Measurements from ENCODE around the gene KRT81.

The KRT81 gene

DNA sequence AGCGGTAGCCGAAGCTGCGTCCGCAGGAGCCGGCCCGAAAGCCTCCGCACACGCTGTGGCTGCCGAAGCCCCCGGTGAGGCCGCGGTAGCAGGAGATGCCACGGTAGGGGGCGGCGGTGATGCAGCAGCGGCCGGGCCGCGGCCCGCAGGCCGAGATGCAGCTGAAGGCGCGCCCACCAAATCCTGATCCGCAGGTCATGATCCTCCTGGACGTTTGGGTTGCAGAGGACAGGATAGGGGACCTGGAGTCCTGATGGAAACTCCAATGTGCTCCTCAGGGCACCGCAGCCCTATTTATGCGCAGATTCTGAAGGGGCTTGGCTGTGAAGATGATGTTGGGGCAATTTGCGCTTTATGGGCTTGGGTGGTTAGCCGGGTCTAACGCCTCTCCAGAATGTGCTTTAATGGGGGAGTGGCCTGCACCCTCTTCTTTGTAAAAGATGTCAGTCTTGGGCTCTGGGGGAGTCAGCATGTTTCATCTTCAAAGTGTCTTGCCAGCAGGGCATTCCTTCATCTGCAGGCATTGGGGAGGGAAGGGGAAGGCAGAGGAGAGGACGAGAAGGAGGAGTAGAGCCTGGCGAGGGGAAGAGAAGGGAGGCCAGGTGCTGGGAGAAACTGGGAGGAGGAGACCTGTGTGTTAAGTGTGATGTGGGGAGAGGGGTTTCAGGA is at the start of gene KRT81:
Gene KRT81, minus strand, starts transcription at position 268 of the 669 bp plus-strand sequence. Its CDS starts 69 bp downstream, at position 199.
- no peak for DNase-seq (ENCODE audit: low spot score)

GRCh38 chr12:52338241-52338960 is 47.1 kb upstream of the KRT81 start:
- no peak for DNase-seq (ENCODE audit: low spot score)

DNA sequence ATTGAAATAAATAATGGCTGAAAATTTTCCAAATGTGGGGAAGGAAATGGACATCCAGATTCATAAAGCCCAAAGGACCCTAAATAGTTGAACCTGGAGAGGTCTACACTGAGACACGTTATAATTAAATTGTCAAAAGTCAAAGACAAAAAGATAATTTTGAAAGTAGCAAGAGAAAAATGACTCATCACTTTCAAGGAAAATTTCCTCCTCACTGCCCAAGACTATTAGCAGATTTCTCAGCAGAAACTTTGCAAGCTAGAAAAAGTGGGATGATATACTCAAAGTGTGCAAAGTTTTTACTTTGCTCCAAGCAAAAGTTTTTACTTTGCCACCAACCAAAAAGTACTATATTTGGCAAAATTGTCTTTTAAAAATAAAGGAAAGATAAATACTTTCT is 45.7 kb upstream of the KRT81 start:
- no peak for DNase-seq (ENCODE audit: low spot score)

DNA sequence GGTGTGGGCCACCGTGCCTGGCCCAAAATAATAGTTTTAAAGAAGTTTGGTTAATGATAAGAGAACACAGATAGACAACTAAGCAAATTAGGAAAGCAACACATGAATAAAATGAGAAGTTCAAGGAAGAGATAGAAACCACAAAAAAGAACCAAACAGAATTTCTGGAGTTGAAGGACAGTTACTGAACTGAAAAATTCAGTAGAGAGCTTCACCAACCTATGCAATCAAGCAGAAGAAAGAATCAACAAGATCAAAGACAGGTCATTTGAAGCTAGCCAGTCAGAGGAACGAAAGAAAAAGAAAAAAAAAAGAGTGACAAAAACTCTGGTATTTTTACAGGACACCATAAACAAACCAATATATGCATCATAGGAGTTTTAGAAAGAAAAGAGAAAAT is 45.3 kb upstream of the KRT81 start:
- DNase-seq (ENCODE audit: low spot score), result no peak

GRCh38 chr12:52335598-52336262 is 44.4 kb upstream of the KRT81 start:
- no peak for DNase-seq (ENCODE audit: low spot score)

DNA sequence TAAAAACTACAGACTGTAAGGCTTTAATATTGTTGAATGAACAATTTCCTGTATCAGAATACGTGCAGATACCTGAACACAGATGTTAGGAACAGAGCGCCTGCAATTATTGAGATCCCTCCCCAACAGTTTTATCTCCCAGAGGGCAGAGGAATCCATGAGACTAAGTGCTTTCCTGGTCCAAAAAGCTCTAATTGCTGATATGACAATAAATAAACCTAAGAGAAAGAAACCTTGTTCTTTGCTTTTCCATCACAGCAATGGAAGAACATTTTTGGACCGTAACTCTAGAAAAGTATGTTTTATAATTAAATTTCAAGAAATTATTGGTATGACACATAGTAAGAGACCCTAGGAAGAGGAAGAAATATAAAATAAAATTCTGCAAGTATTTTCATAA is 42.9 kb upstream of the KRT81 start:
- no peak for DNase-seq (ENCODE audit: low spot score)

- DNase-seq (ENCODE audit: low spot score), result no peak
Measured at GRCh38 chr12:52333321-52333720, 42.0 kb upstream of the KRT81 start.

- DNase-seq (ENCODE audit: low spot score), result no peak
Measured at GRCh38 chr12:52332381-52332780, 41.0 kb upstream of the KRT81 start.

DNA sequence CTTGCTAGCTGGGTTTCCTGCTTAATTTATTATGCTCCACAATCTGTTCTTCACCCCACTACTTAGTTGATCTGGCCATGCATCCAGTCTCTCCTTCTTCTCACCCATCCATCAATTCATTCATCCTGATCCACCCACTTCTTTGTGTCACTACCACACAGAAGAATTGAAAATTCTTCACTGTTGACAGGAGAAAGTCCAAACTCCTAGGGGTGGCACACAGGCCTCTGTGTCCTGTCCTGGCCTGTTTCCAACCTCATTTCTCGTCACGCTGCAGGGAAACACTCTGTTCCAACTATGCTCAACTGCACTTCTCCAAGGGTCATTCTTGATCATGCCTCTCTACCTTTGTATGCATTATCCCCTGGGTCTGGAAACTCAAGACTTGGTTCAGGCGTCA is 40.5 kb upstream of the KRT81 start:
- no peak for DNase-seq (ENCODE audit: low spot score)

DNA sequence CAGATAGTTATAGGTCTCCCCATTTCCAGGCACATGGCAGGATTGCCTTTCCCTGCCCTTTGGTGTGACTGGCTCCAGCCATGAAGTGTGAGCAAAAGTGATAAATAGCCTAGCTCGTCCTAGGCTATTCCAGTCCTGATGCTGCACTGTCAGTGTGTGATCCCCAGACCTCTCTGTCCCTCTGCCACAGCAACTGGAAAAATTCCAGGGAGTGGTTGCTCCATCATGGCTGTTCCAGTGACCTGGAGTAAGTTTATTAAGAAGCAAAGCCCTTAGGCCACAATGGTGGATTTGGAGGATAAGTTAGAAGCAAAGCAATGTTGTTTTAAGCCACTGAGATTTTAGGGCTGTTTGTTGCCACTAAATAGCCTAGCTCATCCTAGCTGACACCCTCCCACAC is 39.7 kb upstream of the KRT81 start:
- no peak for DNase-seq (ENCODE audit: low spot score)

- no peak for DNase-seq (ENCODE audit: low spot score)
Measured at GRCh38 chr12:52327830-52328500, 36.6 kb upstream of the KRT81 start.

- peak; percentile 91 for DNase-seq (ENCODE audit: low spot score)
Measured at GRCh38 chr12:52327052-52327829, 35.9 kb upstream of the KRT81 start.

- no peak for DNase-seq (ENCODE audit: low spot score)
Measured at GRCh38 chr12:52324153-52324444, 32.8 kb upstream of the KRT81 start.

DNA sequence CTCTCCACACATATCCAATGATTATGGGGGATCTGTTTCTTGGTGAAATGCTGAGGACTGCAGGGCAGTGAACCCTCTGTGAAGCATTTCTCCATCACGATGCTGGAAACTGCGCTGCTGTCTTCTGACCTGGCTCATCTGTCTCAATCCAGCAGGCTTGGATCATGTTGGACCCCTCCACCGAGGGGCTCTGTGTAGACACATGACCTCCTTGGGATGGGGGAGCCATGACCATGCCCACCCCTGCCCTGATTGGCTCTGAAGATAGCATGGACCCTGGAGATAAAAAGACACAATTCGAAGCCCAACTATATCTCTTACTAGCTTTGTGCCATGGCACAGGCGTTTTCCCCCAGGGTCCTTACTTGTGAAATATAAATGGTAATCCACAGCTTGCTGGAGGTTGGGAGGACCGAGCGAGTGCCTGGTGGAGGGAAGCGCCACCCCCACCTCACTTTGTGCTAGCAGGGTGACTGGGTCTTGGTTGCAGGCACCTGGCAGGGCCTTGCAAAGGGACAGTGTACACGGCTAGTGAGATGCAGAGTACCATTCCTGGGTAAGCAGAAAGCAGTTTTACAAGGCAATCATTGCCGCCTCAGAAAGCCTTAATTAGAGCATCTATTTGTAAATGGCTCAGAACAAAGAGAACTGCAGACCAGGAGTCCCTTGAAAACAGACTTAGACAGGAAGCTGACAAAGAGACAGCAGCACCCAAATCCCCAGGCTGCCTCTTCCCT is 32.2 kb upstream of the KRT81 start:
- no peak for DNase-seq (ENCODE audit: low spot score)

- DNase-seq (ENCODE audit: low spot score), result no peak
Measured at GRCh38 chr12:52323001-52323400, 31.7 kb upstream of the KRT81 start.

DNA sequence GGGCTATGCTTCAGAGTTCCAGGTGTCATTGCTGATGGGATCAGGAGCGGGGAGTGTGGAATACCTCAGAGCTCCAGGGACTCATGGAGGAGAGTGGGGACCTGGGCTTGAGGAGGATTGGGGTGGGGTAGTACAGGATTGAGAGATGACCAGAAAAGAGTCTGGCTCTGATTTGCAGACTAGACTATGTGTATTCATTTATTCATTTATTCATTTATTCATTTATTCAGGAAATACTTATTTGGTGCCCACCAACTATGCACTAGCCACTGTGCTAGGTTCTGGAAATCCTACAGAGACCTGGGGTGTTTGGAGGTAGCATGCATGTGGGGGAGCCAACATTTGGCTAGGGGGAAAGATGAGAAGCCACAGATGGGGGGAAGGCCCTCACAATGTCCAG is 30.7 kb upstream of the KRT81 start:
- no peak for DNase-seq (ENCODE audit: low spot score)

GRCh38 chr12:52321418-52321817 is 30.1 kb upstream of the KRT81 start:
- no peak for DNase-seq (ENCODE audit: low spot score)

DNA sequence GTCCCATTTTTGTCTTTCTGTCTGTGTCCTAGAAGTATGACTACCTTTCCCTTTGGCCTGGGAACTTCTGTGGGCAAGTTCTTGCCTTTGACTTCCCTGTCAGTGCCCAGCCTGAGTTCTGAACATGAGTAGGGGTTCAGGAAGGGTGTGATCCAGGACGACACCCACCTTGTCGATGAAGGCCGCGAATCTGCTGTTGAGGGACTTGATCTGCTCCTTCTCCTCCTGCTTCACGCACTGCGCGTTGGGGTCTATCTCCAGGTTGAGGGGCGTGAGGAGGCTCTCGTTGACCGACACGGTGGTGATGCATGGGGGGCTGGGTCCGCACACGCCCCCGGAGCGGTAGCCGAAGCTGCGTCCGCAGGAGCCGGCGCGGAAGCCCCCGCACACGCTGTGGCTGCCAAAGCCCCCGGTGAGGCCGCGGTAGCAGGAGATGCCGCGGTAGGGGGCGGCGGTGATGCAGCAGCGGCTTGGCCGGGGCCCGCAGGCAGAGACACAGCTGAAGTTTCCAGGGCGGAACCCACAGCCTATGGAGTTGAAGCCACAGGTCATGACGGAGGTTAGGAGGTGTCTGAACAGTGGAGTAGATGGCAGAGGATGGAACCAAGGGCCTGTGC is 29.6 kb upstream of the KRT81 start, which contains the start of gene KRT83:
Gene KRT83, minus strand, starts transcription at position 615 of the 617 bp plus-strand sequence. Its CDS starts 63 bp downstream, at position 552.
- no peak for DNase-seq (ENCODE audit: low spot score)

DNA sequence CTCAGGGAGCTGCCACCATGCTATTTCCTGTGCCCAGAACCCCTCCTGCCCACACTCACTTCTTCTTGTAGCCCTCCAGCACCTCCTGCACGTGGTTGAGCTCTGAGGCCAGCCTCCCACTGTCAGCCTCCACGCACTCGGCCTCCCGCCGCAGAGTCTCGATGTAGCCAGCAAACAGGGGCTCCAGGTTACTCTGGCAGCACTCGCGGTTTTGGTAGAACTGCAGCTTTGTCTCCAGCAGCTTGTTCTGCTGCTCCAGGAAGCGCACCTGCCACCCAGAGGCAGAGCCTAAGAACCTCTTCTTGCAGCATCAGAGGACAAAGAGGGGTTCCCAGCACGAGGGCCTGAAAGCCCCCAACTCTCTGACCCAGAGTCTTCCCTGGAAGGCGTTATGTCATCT is 27.8 kb upstream of the KRT81 start:
- DNase-seq (ENCODE audit: low spot score), result no peak

- DNase-seq (ENCODE audit: low spot score), result no peak
Measured at GRCh38 chr12:52318241-52318990, 27.1 kb upstream of the KRT81 start.
